Ammon's horn (tissue), 1 donor: ENCODE results near the gene CSTF1.

Experiments
- DNase-seq: peaks from one replicate; pipeline ENCODE4 v3.0.0-alpha.2; 2016; ENCODE audit warnings: low spot score

CSTF1 gene

GRCh38 chr20:56429502-56429901 lies 37.1 kb downstream of the CSTF1 start:
- DNase-seq, result no peak

- no peak for DNase-seq
These were observed 37.5 kb downstream of the CSTF1 start for GRCh38 chr20:56429941-56430340.

DNA sequence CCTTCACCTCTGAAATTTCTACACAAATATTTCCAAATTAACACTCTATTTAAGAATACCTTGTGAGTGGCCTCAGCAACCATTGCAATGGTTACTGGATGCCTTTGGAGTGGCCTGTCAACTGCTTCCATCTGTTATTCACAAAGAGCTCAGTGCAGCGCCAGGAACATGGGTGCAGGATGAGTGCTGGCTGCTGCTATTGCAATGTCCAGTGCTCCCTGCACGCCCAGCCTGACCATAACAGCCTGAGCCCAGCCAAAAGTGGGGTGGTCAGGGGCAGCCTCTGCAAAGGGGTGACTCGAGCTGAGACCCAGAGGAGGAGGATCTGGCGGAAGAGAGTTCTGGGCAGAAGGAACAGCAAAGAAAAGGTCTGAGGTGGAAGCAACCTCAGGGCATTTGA lies 38.0 kb downstream of the CSTF1 start:
- DNase-seq, result no peak

GRCh38 chr20:56430957-56431356 lies 38.5 kb downstream of the CSTF1 start:
- no peak for DNase-seq

- DNase-seq, result no peak
These were observed 39.0 kb downstream of the CSTF1 start for GRCh38 chr20:56431471-56431870.

DNA sequence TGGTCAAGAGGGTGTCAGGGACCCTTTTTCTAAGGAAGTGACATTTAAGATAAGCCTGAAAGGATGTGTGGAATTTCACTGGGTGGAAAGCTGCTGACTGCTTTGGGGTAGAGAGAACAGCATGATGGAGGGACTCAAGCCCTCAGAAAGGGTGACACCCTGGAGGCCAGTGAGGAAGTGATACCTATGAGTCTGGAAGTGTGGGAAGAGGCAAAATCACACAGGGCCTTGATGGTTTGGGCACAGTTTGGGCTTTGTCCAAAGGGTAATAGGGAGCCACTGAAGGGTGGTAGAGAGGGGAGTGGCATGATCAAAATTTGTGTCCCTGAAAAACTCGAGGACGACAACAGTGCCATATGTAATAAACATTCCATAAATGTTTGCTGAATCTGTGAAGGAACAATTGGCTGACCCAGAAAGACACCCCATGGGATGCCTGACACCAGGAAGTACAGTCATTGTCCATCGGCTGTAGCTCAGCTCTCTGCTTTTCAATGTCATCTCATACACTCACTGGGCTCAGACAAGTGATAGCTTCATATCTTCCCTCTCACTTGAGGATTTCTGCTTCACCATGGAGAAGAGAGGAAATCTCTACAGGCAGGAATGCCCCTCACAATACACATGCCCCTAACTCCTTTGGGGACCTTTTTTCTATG lies 40.9 kb downstream of the CSTF1 start:
- no peak for DNase-seq

DNA sequence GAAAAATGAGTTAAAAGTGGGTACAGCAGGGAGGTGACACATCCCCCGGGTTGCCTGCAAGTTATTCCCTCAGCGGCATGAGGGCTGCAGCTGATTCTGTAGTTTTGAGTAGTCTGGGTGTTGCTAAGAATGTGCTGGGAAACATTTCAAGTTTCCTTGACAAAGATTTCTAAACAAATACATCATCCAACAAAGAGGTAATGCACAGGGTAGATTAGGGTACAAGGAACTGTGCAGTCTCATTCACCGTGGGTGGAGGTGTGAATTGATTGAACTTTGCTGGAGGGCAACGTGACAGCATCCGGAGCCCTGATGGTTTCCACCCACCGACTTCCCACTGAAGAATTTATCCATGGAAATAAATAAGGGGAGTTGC lies 41.4 kb downstream of the CSTF1 start:
- DNase-seq, result no peak

DNA sequence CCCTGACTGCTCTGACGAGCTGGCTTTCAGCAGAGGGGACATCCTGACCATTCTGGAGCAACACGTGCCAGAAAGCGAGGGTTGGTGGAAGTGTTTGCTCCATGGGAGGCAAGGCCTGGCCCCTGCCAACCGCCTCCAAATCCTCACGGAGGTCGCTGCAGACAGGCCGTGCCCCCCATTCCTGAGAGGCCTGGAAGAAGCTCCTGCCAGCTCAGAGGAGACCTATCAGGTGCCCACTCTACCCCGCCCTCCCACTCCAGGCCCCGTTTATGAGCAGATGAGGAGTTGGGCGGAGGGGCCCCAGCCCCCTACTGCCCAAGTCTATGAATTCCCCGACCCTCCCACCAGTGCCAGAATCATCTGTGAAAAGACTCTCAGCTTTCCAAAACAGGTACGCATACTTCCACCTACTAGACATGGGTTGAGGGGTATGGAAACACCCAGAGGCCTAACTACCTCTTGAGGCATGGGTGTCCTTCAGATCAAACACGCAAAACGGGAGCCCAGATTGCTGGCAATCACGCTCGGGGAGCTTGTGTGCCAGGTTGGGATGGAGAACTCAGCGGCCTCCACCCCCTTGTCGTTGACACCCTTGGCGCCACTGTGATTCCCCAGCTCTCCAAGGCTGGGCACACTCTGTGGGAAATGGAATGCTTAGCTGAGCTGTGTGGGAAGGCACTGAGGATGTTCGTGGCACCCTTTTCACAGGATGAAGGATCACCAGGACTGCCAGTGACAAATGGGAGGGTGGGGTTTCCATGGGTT lies 44.9 kb downstream of the CSTF1 start:
- no peak for DNase-seq

GRCh38 chr20:56438284-56438683 lies 45.8 kb downstream of the CSTF1 start:
- DNase-seq, result no peak

- DNase-seq, result no peak
These were observed 47.4 kb downstream of the CSTF1 start for GRCh38 chr20:56439771-56440291.

DNA sequence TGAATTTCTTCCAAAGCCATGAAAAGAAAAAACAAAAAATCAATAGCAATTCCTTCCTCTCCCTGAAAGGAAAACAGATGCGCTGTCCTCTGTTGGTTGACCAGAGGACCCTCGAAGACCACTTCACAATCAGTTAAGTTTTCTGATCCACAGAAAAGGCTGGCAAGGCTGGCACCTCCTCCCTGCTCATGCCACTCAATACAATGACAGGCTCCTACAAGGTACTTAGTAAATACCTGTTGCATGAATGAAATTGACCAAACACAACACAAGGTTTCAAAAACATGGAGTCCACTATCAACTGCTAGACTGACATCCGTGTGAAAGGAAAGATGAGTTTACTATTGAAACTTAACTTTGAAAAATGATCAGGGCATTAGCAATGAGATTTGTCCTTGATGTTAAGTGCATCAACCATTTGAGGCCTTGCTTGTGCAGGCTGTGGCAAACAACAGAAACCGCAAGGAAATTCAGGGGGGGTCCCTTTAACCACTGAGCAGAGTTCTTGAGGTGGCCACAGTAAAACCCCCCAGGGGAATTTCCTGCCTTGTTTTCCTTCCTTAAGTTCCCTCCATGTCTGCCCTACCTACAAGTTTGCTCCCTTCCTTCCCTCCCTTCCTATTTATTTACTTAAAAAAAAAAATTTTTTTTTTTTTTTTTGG lies 48.0 kb downstream of the CSTF1 start:
- DNase-seq, result no peak

GRCh38 chr20:56442389-56443365 lies 50.2 kb downstream of the CSTF1 start:
- no peak for DNase-seq

DNA sequence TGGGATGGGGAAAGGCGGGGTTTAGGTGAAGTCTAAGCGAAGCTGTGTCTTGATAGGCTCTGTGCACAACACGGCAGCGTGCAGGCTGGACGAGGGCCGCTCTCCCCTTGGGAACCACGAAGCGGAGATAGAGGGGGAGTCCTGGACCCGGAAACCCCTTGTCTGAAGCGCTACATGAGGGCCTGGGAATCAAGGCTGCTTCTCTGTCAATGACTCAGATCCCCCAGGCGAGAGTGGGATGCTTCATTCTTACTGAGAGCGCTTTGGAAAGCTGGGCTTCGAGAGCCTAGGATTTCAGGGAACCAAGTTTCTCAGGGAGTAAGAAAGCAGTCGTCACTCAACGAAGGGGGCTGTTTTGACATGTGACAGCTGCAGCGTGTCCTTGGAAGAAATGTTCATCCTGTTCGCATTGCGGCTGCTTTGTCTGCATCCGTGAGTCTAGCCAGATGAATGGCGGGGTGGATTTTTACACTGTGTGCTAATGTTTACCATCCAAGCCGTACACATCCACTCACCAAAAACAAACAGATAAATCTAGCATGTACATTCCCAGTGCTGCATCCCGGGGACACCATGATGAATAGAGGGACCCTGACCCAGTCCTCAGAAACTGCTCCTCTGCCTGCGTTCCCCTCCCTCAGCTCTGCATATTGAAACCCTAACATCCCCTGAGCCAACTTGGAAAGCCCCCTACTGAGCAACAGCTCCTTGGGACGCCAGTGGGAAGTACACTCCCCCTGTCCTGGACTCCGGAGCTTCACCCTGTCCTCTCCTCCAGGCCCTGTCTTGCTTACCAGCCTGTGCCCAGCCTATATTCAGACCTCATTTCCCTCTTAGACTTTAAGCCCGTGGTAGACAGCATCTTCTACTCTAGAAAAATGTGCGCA lies 51.5 kb downstream of the CSTF1 start:
- DNase-seq, result no peak

DNA sequence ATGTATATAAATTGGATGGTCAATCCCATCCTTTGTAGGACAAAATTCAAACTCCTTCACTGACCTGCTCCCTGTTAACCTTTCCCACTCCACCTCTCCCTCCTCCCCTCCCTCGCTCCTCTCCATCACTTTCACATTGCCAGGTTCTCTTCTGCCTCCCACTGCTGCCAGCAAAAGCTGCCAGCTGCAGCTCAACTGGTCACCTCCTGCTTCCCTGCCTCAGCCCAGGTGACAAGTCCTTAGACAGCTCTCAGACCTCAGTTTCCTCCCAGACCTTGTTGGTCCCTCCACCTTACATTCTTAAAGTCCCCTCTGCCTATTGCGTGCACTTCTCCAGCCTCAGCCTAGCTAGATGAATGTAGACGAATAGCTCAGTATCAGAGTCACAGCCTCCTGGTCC lies 52.7 kb downstream of the CSTF1 start:
- DNase-seq, result no peak

DNA sequence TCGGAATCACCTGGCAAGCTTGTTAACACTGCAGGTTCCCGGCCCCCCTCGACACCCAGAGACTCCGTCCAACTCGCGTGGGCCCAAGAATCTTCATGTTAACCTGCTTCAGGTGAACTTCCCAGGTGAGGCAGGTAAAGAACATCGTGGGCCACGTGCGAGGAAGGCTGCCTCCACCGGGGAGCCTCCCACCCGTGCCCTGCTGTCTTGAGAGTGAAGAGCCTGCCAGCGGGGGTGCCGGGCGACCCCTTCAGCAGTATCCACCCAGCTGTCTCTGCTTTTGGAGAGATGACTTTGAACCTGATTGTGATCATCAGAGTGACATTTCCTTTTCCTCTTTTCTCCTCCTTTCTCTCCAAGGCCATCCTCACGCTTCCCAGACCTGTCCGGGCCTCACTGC lies 53.1 kb downstream of the CSTF1 start:
- DNase-seq, result no peak

GRCh38 chr20:56447227-56447626 lies 54.8 kb downstream of the CSTF1 start:
- DNase-seq, result no peak

- no peak for DNase-seq
These were observed 57.0 kb downstream of the CSTF1 start for GRCh38 chr20:56449459-56449858.

DNA sequence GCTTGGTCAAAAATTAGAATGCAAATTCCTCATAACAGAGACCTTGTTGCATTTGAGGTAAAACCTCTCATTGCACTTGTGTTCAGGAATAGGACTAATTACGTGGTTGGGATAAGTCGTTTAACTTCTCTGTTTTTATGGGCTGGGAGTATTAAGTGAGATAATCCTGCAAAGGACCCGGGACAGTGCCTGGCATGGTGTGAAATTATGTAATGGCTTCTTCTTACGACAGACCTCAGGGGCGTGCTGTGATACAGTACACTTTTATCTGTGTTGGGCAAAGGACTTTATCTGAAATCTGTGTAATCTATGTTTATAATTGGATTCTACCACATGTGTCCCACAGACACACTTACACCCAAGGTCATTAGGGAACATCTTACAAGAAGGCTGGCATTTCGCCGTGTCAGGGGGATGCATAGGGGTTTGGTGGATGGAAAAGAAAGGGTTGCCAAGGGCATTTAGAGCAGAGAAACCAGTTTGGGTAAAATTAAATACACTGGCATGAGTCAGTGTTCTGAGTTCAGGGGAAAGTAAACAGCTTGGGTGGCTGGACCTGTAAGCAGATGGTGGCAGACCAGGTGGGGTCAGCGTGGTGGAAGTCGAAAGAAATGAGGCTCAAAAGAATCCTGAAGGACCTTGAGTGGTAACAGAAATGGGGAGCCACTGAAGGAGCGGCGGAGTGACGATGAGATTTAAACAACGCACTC lies 58.8 kb downstream of the CSTF1 start:
- DNase-seq, result no peak

DNA sequence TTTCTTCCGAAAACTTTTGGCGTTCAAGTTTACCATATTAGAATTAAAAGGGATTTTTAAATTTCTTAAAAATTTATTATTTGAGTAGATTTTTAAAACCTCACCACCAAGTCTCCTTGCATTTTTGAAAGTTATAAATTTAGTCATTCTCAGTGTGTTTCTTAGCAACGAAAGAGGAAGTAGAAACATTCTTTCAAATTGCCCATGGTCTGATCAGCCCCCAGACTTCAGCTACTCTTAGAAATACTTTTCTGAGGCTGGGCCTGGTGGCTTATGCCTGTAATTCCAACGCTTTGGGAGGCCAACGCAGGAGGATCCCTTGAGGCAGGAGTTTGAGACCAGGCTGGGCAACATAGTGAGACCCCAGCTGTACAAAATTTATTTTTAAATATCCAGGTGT lies 60.9 kb downstream of the CSTF1 start:
- DNase-seq, result no peak

GRCh38 chr20:56454754-56455153 lies 62.3 kb downstream of the CSTF1 start:
- no peak for DNase-seq
